Testis (tissue), 3 donors: ENCODE results near the gene GINS2. TPM values are rescaled to one million over a fixed set of nuclear protein-coding genes. Genes with fewer than 3 reads are reported as not detected.

Source experiments
- DNase-seq: peaks from one replicate; pipeline ENCODE4 v3.0.0-alpha.2; 2019
- H3K27ac ChIP-seq, 2 donors: fragments of 200-600 bp; sonication (generic); one replicate each; pipeline ENCODE4 v1.5.1; 2019
- H3K27me3 ChIP-seq: fragments of 200-600 bp; sonication (generic); one replicate; pipeline ENCODE4 v1.5.1; 2019
- H3K36me3 ChIP-seq: fragments of 200-600 bp; sonication (generic); one replicate; pipeline ENCODE4 v1.5.1; 2017; ENCODE audit warnings: low read depth; ENCODE audit errors: missing control alignments
- H3K4me1 ChIP-seq: fragments of 200-600 bp; sonication (generic); one replicate; pipeline ENCODE4 v1.5.1; 2019
- H3K4me3 ChIP-seq, 2 donors: fragments of 200-600 bp; sonication (generic); one replicate each; pipeline ENCODE4 v1.5.1; 2017 to 2019
- H3K9me3 ChIP-seq: fragments of 200-600 bp; sonication (generic); one replicate; pipeline ENCODE4 v1.5.1; 2017
- POLR2A ChIP-seq: fragments of 450-650 bp; IDR thresholded peaks from one replicate; pipeline ENCODE4 v1.6.1; 2017; ENCODE audit warnings: antibody characterized with exemption, mild to moderate bottlenecking, moderate library complexity
- WGBS, 2 donors: methylation state at CpG; one replicate each; pipeline ENCODE4 v1.1.5; 2018; 5-methylcytosine and 5-hydroxymethylcytosine counted together
- intact Hi-C: fragments of 100-400 bp; cut with DNase I; formaldehyde crosslinking; loops from one replicate; pipeline ENCODE4 v1.15.1; 2023; ENCODE audit warnings: low total_unique reads
- polyA plus RNA-seq: library from polyadenylated mRNA; stranded (reverse); fragments of 350-450 nt; fragmentation: Illumina TruSeq; extraction: RNeasy Lipid Tissue Mini Kit (QIAGEN cat#74804); gene quantifications from one replicate; pipeline ENCODE4 v1.2.3, GENCODE V29; 2014; ENCODE audit warnings: low read depth, low replicate concordance; ENCODE audit not compliant: insufficient read depth
- total RNA-seq, 2 donors: library from RNA; depleted of rRNA; stranded (reverse); fragments of >200 nt; gene quantifications; one replicate each; pipeline ENCODE4 v1.2.3, GENCODE V29; 2016
- TF ChIP-seq, protein P1 (sequence below), 3 experiments: fragments of 450-650 bp in 2 of 3; fragments of 200-600 bp in 1 of 3; sonication (generic) in 1 of 3; IDR thresholded peaks; one replicate each; pipeline ENCODE4 v1.5.1; 2016 to 2019; ENCODE audit warnings: antibody characterized with exemption in 3 of 3, mild to moderate bottlenecking in 2 of 3, moderate library complexity in 1 of 3

GINS2 gene
- total and polyA plus RNA-seq, 3 donors from 2014 or later, result 8.9 to 13.8 (median 11.8) TPM

DNA sequence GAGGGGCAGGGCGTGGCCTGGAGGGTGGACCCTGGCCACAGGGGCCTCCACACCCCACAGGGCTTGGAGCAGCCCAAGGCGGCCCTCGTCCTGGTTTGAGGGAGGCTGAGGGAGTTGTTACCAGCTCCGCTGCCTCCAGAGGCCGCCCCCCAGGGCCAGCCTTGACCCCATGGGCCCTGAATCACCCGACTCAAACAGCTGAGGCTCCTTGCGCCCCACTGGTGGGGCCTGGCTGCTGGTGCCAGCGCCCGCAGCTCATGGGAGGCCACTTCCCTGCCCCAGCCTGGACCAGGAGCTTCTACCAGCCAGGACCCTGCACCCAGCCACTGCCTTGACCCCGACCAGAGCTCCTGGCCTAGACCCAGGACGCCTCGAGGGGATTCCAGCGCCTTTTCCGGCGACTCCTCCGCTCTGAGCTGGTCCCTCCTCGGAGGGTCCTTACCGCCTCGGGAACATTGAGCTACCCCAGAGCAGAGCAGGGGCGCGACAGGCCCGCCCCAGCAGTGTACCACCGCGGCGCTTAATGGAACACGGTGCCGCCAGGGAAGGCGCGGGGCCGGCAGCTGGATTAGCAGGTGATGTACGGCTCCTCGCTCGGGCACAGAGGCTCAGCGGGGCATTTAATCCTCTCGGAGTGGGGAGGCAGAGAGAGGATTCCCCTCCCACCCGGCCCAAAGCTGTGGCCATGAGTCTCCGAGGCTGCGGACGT lies 38.5 kb downstream of the GINS2 start:
- TF ChIP-seq, protein P1, sequence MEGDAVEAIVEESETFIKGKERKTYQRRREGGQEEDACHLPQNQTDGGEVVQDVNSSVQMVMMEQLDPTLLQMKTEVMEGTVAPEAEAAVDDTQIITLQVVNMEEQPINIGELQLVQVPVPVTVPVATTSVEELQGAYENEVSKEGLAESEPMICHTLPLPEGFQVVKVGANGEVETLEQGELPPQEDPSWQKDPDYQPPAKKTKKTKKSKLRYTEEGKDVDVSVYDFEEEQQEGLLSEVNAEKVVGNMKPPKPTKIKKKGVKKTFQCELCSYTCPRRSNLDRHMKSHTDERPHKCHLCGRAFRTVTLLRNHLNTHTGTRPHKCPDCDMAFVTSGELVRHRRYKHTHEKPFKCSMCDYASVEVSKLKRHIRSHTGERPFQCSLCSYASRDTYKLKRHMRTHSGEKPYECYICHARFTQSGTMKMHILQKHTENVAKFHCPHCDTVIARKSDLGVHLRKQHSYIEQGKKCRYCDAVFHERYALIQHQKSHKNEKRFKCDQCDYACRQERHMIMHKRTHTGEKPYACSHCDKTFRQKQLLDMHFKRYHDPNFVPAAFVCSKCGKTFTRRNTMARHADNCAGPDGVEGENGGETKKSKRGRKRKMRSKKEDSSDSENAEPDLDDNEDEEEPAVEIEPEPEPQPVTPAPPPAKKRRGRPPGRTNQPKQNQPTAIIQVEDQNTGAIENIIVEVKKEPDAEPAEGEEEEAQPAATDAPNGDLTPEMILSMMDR (IDR thresholded peaks at IDR 0.05), result no peak
- no peak for TF ChIP-seq POLR2A
- no peaks in the 10 kb centered on the region for H3K27me3 ChIP-seq
- H3K9me3 ChIP-seq, result no peaks in the 10 kb centered on the region
- no peaks in the 10 kb centered on the region for H3K36me3 ChIP-seq
- DNase-seq, result no peak
- H3K4me1 ChIP-seq, result peaks cover 30% of the 10 kb centered on the region
- WGBS, 2 donors, result 79 to 80% methylated on average over 24 to 39 of the region's 39 CpGs
- H3K27ac ChIP-seq, result no peak overlapping the region
- no peak overlapping the region for H3K4me3 ChIP-seq
- intact Hi-C loops, result no loop called here

DNA sequence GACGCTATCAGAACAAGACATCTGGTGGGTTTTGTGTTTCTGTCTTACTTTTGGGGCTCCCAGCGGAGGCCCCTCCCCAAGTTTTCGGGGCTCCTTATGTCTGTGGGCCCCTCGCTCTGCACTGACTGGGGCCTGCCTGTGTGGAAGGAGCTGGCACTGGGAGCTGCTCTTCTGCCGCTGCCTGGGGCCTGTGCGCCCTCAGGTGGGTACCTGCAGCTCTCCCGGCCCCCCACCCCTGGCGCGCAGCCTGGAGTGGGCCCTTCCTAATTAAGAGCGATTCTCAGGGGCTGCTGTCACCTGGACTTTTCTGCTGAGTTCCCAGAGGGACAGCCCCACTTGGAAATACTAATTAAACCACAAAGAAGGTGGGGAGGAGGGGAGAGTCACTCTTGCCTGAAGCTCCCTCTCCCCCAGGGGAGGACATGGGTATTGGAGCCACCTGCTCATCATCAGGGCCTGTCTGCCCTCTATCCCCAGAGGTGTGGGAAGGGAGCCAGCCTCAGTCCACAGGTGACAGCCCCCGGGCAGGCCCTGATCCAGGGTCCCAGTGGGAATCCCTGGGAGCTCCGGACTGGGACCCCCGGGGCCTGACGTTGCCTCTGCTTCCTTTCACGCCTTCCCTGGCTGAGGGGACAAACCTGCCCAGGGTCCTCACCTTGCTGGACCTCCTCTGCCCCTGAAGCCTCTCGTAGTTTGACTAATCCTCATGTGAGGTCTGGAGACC lies 39.2 kb downstream of the GINS2 start:
- Histone ChIP-seq H3K9me3 (no peaks in the 10 kb centered on the region), H3K4me3 (no peak overlapping the region), H3K27me3 (no peaks in the 10 kb centered on the region), H3K36me3 (no peaks in the 10 kb centered on the region), H3K27ac (no peak overlapping the region), H3K4me1 (peaks cover 30% of the 10 kb centered on the region)
- TF ChIP-seq, protein P1 (IDR thresholded peaks at IDR 0.05), result no peak
- TF ChIP-seq POLR2A, result no peak
- WGBS, 2 donors, result 86 to 96% methylated on average over 8 to 15 of the region's 16 CpGs
- intact Hi-C loops, result no loop called here
- no peak for DNase-seq

DNA sequence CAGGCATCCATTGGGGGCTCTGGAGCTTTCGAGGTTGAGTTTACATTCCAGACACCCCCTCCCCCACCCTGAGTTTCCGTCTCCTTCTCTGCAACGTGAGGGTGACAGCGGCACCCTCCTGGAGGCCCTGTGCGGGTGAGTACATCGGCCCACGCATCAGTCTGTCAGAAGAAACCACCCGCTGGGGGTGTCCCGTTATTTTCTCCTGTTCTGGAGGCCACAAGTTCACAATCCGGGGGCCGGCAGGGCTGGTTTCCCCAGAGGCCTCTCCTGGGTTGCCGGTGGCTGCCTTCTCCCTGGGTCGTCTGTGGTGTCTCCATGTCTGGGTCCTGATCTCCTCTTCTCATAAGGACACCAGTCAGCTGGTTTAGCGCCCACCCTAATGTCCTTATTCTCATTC lies 39.9 kb downstream of the GINS2 start:
- Histone ChIP-seq H3K36me3 (no peaks in the 10 kb centered on the region), H3K4me1 (peaks cover 29% of the 10 kb centered on the region), H3K4me3 (no peak overlapping the region), H3K9me3 (no peaks in the 10 kb centered on the region), H3K27ac (no peak overlapping the region), H3K27me3 (no peaks in the 10 kb centered on the region)
- TF ChIP-seq, protein P1 (IDR thresholded peaks at IDR 0.05), result no peak
- no peak for TF ChIP-seq POLR2A
- 84 to 91% methylated on average over 13 to 14 of the region's 14 CpGs for WGBS, 2 donors
- intact Hi-C loops, result no loop called here
- no peak for DNase-seq

DNA sequence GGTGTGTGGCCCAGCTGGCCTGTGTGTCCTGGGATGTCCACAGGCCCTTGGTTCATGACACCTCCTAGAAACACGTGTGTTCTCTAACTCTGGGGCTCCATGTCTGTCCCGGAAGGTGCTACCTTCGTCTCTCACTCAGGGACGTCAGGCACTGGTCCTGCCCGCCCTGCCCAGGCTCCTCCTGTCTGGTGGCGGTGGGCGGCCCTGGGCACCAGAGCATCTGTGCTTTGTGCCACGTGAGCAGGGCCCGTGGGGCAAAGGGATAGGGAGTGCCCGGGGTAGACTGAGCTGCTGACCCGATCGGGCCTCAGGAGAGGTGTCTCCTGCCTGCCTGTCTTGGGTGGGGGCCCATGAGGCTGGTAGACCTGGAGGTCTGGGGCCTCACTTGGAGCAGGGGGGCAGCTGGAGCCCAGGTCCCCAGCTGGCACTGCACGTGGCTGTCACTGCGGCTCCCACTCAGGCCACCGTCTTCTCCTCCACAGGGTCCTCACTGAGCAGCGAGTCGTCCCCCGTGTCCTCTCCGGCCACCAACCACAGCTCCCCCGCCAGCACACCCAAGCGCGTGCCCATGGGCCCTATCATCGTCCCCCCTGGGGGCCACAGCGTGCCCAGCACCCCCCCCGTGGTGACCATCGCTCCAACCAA lies 40.6 kb downstream of the GINS2 start:
- Histone ChIP-seq H3K27ac (no peak overlapping the region), H3K27me3 (no peaks in the 10 kb centered on the region), H3K36me3 (no peaks in the 10 kb centered on the region), H3K4me1 (peaks cover 23% of the 10 kb centered on the region), H3K9me3 (no peaks in the 10 kb centered on the region), H3K4me3 (no peak overlapping the region)
- 79 to 94% methylated on average over 10 to 25 of the region's 26 CpGs for WGBS, 2 donors
- TF ChIP-seq POLR2A, result no peak
- TF ChIP-seq, protein P1 (IDR thresholded peaks at IDR 0.05), result no peak
- DNase-seq, result no peak
- intact Hi-C loops, result no loop called here
